Subcutaneous preadipocyte (primary cell): ENCODE measurements around the gene ATP6V1F. TPM values are rescaled to one million over a fixed set of nuclear protein-coding genes. Genes with fewer than 3 reads are reported as not detected.

Experiments
- total RNA-seq: library from RNA; depleted of rRNA; stranded (reverse); fragments of >200 nt; gene quantifications from 2 replicates; pipeline ENCODE4 v1.2.3, GENCODE V29; 2012

Gene ATP6V1F, protein sequence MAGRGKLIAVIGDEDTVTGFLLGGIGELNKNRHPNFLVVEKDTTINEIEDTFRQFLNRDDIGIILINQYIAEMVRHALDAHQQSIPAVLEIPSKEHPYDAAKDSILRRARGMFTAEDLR
- total RNA-seq, result 66.7 and 103 TPM in 2 replicates

GRCh38 chr7:128862571-128863432, at the start of gene ATP6V1F:
TSS of gene ATP6V1F (plus strand) at chr7:128862856. CDS start at chr7:128862905, 49 bp downstream.

GRCh38 chr7:128830231-128831177, 32.2 kb upstream of the ATP6V1F start, which contains the start of gene FLNC:
TSS of gene FLNC (plus strand) at chr7:128830406. CDS start at chr7:128830638, 232 bp downstream.

DNA sequence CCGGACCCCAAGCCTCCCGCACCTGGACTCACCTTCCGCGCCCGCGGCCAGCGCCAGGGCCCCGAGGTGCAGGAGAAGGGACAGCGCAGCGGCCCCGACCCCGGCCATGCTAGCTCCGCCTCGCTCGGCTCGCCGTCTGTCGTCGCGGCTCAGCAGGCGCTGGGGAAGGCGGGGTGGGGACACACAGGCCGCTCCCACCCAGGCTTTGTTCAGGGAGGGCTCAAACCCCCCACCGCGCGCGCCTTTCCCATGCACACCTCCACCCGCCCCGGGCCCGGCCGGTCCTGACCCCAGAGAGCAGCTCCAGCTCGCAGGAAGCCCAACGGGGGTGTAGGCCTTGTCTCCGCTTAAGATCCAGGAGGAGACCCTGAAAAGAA, 47.9 kb downstream of the ATP6V1F start, which contains the start of gene KCP:
Gene KCP, minus strand, starts transcription at position 141 of the 377 bp plus-strand sequence. Its CDS starts 33 bp downstream, at position 108.

Other genes with a start within 250 kb of the ATP6V1F start
- 0.59 and 0.73 TPM in 2 replicates for gene GARIN1A, start 190.6 kb upstream of the ATP6V1F start, total RNA-seq
- 459 and 475 TPM in 2 replicates for gene CALU, start 123.5 kb upstream of the ATP6V1F start, total RNA-seq
- not detected in 2 replicates for gene OPN1SW, start 87.1 kb upstream of the ATP6V1F start, total RNA-seq
- 6.6 and 10.6 TPM in 2 replicates for gene CCDC136, start 70.9 kb upstream of the ATP6V1F start, total RNA-seq
- 99.9 and 102 TPM in 2 replicates for gene FLNC, start 32.5 kb upstream of the ATP6V1F start, total RNA-seq
- gene KCP, start 47.9 kb downstream of the ATP6V1F start, total RNA-seq, result under 0.01 and 0.20 TPM in 2 replicates
- not detected in 2 replicates for gene IRF5, start 75.1 kb downstream of the ATP6V1F start, total RNA-seq
- 47.8 and 66.3 TPM in 2 replicates for gene TNPO3, start 192.3 kb downstream of the ATP6V1F start, total RNA-seq